Left ventricle myocardium superior (tissue), 1 donor: Measurements from ENCODE around the gene AQP5. TPM values are rescaled to one million over a fixed set of nuclear protein-coding genes. Genes with fewer than 3 reads are reported as not detected.

ENCODE experiments used
- ATAC-seq: fragments of 200-7000 bp; cut with Tn5 transposase; one replicate; pipeline ENCODE4 v1.9.1; 2020; ENCODE audit warnings: mild to moderate bottlenecking, moderate library complexity
- DNase-seq: peaks from one replicate; pipeline ENCODE4 v3.0.0-alpha.2; 2020
- intact Hi-C: fragments of 100-400 bp; cut with micrococcal nuclease; formaldehyde crosslinking; loops from one replicate; pipeline ENCODE4 v1.11.0; 2022
- total RNA-seq: library from RNA; stranded (reverse); fragmentation: NEBNext Ultra II Directional; extraction: Animal tissue kit (Norgen Biotek cat#: 25700); gene quantifications from one replicate; pipeline ENCODE4 v1.2.1, GENCODE V29; 2021
- donor health status: DM: no; HTN: yes; CAD: no; lungs with severe emphysema.

The AQP5 gene
- total RNA-seq, 1 donor from 2014 or later: 0.40 TPM

DNA sequence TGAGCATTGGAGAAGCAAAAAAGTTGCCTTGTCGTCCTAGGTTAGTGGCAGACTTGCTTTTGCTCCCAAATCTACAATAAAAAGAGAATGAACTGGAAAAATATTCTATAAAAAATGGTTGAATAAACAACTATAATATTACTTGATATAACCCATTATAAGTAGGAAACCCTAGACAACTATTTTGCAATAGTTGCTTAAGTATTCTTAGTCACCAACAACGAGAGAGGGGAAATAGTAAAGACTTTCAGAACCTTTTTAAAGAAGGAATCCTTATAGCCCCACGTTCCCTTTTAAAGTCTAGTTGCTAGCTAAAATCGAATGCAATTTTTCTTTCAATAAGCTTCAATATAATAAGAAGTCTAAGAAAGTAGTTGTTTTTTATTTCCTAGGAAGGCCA lies 28.6 kb downstream of the AQP5 start:
- intact Hi-C loops: no loop called here
- DNase-seq (no peak), ATAC-seq (no peak)

DNA sequence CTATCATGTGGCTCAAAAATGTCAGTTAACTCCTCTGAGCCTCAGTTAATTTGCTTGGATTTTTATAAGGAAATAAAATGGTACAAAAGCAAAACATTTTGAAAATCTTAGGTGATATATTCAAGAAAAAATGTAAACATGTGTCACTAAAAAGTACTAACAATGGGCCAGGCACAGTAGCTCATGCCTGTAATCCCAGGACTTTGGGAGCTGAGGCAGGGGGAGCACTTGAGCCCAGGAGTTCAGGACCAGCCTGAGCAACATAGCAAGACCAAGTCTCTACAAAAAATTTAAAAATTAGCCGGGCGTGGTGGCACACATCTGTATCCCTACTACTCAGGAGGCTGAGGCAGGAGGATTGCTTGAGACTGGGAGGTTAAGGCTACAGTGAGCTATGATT lies 36.8 kb downstream of the AQP5 start:
- DNase-seq (no peak), ATAC-seq (no peak)
- intact Hi-C loops: no loop called here

DNA sequence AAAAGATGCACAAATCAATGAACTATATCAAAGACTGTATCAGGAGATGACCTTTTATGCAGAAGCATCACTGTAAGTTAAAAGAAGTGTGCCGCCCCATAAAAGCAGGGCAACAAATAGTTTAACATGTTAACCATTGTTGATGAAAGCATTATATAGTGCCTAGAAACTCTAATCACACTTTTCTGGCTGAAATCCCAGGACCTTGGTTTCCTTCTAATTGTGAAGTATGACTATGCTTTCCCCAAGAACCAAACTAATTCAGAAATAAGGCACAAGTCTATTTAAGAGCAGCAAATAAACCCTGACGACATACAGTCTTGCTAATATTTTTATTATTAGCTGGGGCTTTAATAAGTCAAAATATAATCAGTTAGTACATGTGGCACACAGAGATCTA lies 41.9 kb downstream of the AQP5 start:
- DNase-seq: no peak
- peak; percentile 43 for ATAC-seq
- intact Hi-C loops: no loop called here

DNA sequence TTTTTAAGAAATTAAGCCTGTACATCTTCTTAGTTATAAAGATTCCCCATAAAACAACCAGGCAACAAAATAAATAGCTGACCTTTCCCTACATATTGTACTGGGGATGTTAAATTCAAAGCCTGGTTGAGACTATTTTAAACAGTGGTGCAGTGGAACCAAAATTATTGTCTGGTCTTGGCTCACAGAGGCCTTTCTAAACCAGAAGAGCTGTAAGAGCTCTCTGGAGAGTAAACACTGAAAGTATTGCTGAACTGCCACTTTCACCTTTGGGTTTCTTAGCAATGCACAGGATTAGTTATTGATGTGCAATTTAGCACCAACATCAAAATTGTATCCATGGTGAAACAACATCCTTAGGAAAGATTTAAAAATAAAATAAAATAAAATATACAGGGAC lies 43.0 kb downstream of the AQP5 start:
- ATAC-seq (no peak), DNase-seq (no peak)
- intact Hi-C loops: no loop called here

DNA sequence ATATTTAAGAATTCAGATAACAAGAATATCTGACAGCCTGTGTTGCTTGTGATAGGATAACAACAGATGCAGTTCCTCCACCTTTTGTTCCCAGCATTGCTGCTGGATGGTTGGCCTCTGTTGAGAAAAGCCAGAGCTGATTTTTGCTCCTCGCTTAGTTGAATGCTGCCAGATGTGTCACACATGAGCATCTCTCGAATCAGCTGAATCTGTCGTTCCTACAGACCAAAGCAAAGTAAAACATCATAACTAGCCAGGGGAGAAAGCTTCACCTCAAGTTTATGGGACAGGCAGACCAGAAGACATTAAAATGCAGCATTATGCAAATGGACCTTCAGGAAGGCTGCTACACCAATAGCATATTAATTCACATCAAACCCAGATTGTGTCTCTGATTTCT lies 43.5 kb downstream of the AQP5 start:
- intact Hi-C loops: no loop called here
- DNase-seq (no peak), ATAC-seq (no peak)

DNA sequence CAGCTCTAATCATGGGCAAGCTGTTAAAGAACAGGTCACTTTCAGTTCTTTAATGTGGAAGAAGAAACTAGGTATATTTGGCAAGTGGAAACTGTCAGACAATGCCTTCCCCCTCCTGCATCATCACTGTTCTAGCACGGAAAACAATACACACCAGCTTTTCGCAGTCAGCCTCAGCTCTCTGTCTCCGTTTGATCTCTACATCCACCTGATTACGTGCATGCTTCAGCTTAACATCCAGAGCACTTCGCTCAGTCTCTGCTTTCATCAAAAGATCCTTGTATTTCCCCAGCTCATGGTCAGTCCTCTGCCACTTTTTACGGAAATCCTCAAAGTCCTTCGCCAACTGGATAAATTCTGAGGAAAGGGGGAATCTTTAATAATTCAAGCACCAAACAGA lies 44.6 kb downstream of the AQP5 start:
- no peak for DNase-seq
- intact Hi-C loops: no loop called here
- ATAC-seq: no peak

DNA sequence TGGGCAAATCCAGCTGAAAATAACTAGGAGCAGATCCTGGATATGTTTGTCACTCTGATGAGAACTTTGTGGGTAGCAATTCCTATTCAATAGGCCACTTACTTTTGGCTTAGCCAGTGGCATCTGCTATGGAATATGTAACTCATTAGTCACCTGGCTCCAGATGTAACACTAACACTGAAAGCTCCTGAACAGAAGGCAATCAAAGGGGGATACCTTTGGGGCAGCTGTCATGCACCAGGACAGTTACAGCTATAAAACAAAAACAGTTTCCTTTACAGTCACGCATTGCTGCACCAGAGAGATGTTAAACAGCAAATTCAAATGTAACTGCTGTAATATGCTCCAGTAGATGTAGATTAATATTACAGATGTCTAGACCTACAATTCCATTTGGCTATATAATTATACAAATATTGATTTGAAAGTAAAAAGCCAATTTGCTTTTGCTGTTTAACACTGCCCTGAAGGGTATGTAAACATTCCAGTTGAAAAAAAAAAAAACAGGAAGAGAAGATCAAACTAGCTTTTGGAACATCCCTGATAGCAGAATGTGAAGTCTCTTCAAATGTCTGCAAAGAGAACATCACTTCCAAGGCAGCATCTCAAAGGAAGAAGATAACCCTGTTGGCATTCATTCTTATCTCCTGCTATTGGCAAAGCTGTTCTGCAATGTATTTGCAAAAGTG lies 45.2 kb downstream of the AQP5 start:
- intact Hi-C loops: no loop called here
- DNase-seq (no peak), ATAC-seq (no peak)

DNA sequence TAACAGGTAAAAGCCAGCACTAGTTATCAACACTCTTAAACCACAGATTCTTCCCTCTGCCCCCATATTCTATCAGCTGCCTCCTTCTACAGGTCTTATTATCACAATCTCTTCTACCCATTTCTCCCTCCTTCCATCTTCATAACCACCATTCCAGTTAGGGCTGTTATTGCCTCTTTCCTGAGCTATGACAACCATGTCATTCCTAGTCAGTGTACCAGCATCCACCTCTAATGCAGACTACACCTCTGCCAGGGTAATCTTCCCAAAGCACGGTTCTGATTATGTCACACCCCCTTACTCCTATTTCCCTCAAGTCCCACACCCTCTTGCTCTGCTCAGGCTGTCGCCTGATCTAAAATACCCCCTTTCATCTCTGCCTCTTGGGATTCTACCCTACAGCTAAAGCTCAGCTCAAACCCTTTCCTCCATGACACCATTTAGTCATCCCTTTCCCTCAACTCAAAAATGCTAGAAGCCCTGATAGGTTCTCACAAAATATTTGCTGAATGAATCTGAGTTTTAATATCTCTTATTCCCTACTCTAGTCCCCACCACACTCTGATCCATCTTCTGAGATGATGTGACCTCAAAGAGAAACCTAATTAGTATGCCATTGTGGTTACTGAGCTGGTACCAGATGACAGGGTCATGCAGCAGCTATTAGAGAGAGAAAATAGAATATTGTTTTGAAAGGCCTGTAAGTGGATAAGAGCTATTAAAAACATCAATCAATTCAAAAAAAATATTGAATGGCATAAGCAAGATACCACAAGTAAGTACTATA lies 51.9 kb downstream of the AQP5 start:
- intact Hi-C loops: no loop called here
- DNase-seq (no peak), ATAC-seq (no peak)

DNA sequence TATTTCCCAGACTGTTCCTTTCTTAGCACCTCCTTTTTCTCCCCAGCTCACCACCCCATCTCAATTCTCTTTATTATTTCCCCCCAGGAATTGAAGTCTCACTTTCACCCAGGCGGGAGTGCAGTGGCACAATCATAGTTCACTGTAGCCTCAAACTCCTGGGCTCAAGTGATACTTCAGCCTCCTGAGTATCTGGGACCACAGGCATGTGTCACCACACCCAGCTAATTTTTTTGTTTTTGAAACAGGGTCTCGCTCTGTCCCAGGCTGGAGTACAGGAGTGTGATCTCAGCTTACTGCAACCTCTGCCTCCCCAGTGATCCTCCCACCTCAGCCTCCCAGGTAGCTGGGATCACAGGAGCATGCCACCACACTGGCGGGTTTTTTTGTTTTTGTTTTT lies 52.7 kb downstream of the AQP5 start:
- DNase-seq (no peak), ATAC-seq (no peak)
- intact Hi-C loops: no loop called here

Other genes starting within 250 kb of the AQP5 start
- gene TMBIM6, start 220.3 kb upstream of the AQP5 start, total RNA-seq: 255 TPM
- gene NCKAP5L, start 133.5 kb upstream of the AQP5 start, total RNA-seq: 32.3 TPM
- gene BCDIN3D, start 118.8 kb upstream of the AQP5 start, total RNA-seq: 2.7 TPM
- gene FAIM2, start 58.0 kb upstream of the AQP5 start, total RNA-seq: 8.2 TPM
- gene AQP2, start 11.1 kb upstream of the AQP5 start, total RNA-seq: not detected
- gene AQP6, start 11.1 kb downstream of the AQP5 start, total RNA-seq: not detected
- gene RACGAP1, start 63.6 kb downstream of the AQP5 start, total RNA-seq: 3.4 TPM
- gene ASIC1, start 95.7 kb downstream of the AQP5 start, total RNA-seq: 0.99 TPM
- gene SMARCD1, start 123.5 kb downstream of the AQP5 start, total RNA-seq: 17.2 TPM
- gene GPD1, start 142.1 kb downstream of the AQP5 start, total RNA-seq: 33.9 TPM
- 237 TPM for gene COX14, start 150.4 kb downstream of the AQP5 start, total RNA-seq
- 9.4 TPM for gene CERS5, start 205.5 kb downstream of the AQP5 start, total RNA-seq